Measurements from ENCODE around the gene CUL5.

- TF ChIP-seq CTCF (IDR thresholded peaks at IDR 0.05; ENCODE audit: low read depth, low read length, poor library complexity, severe bottlenecking), result no peak
- no peak for TF ChIP-seq EZH2phosphoT487 (IDR thresholded peaks at IDR 0.05; ENCODE audit: borderline replicate concordance, low read length)
Measured at GRCh38 chr11:108002476-108002875, 6.2 kb upstream of the CUL5 start.

All from DOHH2 (cell line).